Brain pericyte (primary cell): ENCODE data around the gene IL12RB1.
"Not testable (repeated sequence)": the region's sequence is repeated elsewhere in the genome, so short reads cannot be mapped to it uniquely, and the experiment has no call there.

Experiments
- DNase-seq: peaks from one replicate; pipeline ENCODE4 v3.0.0-alpha.2; 2012; ENCODE audit warnings: low read depth, low spot score

Gene IL12RB1

DNA sequence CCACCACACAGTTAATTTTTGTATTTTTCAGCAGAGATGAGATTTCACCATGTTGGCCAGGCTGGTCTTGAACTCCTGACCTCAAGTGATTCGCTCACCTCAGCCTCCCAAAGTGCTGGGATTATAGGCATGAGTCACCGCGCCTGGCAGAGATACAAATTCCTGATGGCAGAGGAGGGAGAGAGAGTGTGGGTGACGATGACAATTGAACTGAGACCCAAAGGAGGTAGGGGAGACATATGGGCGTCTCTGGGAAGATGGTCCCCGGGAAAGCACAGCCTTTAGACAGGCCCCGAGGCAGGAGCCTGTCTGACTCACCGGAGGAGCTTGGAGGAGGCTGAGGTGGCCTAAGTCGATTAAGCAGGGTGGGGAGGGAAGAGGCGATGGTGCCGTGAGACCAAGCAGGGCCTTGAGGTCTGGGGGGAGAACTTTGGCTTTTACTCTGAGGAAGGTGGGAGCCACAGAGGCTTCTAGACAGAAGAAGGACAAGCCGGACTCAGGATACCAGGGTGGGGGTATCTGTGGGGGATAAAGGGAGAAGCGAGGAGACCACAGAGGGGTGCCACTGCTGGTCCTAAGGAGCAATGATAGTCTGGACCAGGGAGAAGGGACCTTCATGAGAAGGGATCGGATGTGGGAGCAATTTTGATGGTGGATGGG, 40.5 kb downstream of the IL12RB1 start:
- no peak for DNase-seq

GRCh38 chr19:18045307-18046050, 41.3 kb downstream of the IL12RB1 start:
- DNase-seq = no peak

- DNase-seq = no peak
These were observed 41.9 kb downstream of the IL12RB1 start for GRCh38 chr19:18044825-18045304.

DNA sequence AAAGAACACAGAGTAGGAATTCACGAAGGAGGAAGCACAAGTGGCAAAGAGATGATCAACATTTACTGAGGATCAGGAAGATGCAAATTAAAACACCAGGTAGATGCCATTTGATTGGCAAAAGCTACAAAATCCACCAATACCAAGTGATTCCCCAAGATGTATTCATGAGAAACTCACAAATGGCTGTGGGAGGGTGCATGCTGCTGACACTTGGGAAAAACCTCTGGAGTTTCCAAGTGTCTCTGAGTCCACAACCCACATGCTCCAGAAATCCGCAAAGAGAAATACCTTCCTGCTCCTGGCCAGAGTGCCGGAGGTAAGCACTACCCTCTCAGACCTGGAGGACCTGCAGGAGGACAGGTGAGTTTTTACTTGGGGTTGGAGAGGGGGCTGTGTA, 43.1 kb downstream of the IL12RB1 start:
- no peak for DNase-seq

GRCh38 chr19:18041054-18041453, 45.7 kb downstream of the IL12RB1 start:
- DNase-seq = no peak

GRCh38 chr19:18032102-18032501, 54.6 kb downstream of the IL12RB1 start:
- DNase-seq = not testable (repeated sequence)

DNA sequence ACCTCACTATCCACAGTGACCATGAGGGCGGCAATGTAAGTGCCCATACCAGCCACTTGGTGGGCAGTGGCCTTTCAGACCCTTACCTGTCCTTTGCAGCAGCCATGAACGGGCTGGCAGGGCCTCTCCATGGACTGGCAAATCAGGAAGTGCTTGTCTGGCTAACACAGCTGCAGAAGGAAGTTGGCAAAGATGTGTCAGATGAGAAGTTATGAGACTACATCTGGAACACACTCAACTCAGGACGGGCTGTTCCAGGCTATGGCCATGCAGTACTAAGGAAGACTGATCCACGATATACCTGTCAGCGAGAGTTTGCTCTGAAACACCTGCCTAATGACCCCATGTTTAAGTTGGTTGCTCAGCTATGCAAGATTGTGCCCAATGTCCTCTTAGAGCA, 55.3 kb downstream of the IL12RB1 start:
- not testable (repeated sequence) for DNase-seq

GRCh38 chr19:18029617-18030338, 57.0 kb downstream of the IL12RB1 start:
- DNase-seq = no peak

DNA sequence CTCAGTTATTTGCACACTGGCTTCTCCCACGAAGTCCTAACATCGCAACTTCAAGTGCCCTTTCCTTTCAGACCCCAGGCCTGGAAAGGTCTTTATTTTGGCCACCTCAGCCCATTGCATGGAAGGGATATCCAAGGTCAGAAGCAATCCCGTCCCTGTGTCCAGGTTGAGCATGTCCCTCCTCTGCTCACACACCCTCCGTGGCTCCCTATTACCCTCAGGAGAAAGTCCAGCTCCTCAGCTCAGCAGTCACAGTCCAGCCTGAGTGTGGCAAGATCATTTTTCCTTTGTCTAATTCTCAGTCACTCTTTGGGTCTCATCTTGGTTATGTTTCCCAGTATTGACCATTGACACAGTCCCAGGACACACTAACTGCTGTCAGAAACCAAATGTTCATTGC, 59.6 kb downstream of the IL12RB1 start:
- no peak for DNase-seq

GRCh38 chr19:18023622-18024251, 63.0 kb downstream of the IL12RB1 start:
- no peak for DNase-seq

DNA sequence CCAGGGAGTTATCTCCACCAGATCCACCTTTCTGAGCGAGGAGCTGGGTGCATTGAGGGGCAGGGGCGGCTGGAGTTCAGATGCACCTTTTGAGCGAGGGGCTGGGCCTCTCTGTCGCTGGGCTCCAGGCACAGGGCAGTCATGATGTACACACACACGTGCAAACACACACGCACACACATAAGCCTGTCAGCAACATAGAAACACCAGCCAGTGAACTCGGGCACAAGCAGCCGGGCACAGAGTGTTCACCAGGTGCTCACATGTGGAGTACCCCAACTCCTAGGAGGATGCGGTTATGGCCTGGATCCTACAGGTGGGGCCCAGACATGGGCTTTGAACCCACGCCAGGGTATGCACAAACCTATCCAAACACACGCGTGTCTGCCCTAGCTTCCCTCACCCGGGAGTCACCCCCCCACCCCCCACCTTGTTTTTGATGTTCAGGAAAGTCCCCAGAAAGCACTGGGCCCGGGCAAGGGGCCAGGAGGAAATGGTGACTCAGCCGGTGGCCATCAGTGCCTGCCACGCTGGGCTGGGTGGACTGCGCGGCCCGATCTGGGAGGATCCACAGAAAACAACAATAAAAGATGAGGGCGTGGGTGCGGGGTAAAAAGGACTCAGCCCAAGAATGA, 65.5 kb downstream of the IL12RB1 start:
- no peak for DNase-seq

DNA sequence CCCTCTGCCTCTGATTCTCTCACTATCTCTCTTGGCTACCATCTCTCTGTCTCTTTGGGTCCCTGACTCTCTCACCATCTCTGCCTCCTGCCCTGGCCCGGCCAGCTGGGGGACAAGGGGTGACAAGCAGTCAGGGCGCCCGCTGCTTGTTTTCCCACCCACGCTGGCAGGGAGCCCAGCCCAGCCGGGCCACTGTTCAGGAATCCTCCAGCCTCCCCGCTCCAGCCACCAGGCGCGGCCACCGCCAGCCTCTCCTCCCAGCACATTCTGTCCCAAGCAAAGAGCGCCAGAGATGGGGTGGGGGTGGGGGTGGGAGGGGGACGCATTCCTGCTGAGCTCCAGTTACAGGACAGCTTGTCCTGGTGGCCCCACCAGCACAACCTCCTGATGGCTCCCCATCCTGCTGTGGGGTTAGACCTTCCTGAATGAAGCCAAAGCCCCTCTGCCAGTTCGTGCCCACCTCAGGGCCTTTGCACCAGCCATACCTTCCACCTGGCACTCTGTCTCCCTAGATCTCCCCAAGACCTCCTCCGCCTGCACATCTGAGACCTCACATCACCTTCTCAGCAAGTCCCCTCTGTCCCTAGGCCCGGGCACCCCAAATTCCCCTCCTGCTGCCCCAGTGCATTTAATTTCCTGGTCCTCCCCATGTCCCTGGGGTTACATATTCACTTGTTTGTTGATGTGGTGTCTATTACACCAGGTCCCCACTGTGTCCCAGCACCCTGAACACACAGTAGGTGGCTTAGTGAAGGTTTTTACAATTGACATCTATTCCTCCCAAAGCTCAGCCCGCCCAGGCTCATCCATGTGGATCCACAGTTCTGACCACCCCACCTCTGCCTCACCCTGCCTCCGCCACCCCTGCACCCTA, 66.3 kb downstream of the IL12RB1 start:
- DNase-seq = no peak

GRCh38 chr19:18017275-18018083, 69.3 kb downstream of the IL12RB1 start:
- DNase-seq = no peak

DNA sequence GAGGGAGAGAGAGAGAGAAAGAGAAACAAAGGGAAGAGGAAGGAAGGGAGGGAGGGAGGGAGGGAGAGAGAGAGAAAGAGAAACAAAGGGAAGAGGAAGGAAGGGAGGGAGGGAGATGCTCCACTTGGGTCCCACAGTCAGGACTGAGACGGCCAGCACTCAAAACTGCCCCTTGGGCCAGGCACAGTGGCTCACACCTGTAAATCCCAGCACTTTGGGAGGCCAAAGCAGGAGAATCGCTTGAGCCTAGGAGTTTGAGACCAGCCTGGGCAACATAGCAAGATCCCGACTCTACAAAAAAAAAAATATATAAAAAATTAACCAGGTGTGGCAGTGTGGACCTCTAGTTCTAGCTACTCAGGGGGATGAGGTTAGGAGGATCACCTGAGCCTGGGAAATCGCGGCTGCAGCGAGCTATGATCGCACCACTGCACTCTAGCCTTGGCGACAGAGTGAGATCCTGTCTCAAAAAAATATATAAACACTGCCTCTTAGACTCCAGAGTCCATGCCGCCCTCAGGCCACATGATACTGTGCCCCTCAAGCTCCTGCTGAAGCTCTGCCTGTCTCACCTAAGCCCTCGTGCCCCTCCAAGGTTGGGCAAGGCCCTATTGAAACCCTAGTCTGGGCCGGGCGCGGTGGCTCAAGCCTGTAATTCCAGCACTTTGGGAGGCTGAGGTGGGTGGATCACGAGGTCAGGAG, 70.4 kb downstream of the IL12RB1 start:
- no peak for DNase-seq

GRCh38 chr19:18014197-18014596, 72.5 kb downstream of the IL12RB1 start:
- no peak for DNase-seq

- DNase-seq = no peak
These were observed 73.3 kb downstream of the IL12RB1 start for GRCh38 chr19:18013210-18014111.

DNA sequence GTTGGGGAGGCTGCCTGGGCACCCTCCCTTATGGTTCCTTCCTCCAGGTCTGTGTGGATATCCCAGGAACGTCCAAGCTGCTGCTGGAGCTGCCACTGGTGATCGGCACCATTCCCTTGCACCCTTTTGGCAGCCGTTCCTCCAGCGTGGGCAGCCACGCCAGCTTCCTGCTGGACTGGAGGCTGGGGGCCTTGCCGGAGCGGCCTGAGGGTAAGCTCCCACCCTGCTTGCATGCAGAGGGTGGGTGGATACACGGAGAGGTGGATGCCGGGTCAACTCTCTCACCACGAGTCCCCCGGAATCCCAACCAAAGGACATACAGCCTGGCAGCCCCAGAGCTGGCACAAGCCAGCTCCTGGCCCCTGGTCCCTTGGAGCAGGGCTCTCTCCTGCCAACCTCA, 76.6 kb downstream of the IL12RB1 start:
- DNase-seq = no peak
